ENCODE results near the gene P3H2.

- TF ChIP-seq USF2 (IDR thresholded peaks at IDR 0.05; ENCODE audit: low read depth, low read length) (no peak), SMC3 (IDR thresholded peaks at IDR 0.05; ENCODE audit: low read depth, low read length) (peak; percentile 83), CTCF (conservative IDR thresholded peaks at IDR 0.05; ENCODE audit: low read depth, low read length) (peak; percentile 78), RCOR1 (IDR thresholded peaks at IDR 0.05; ENCODE audit: insufficient replicate concordance, low read length) (no peak), MXI1 (IDR thresholded peaks at IDR 0.05; ENCODE audit: borderline replicate concordance, low read depth, low read length) (no peak), RAD21 (IDR thresholded peaks at IDR 0.05; ENCODE audit: low read length) (peak; percentile 87), RFX5 (IDR thresholded peaks at IDR 0.05; ENCODE audit: low read depth, low read length) (no peak), CEBPB (IDR thresholded peaks at IDR 0.05; ENCODE audit: low read depth, low read length) (no peak), POLR2A (IDR thresholded peaks at IDR 0.05; ENCODE audit: low read depth, low read length) (no peak), FOS (IDR thresholded peaks at IDR 0.05; ENCODE audit: low read depth, low read length) (no peak), BHLHE40 (IDR thresholded peaks at IDR 0.05; ENCODE audit: low read depth, low read length) (no peak)
- TF ChIP-seq, protein P1, sequence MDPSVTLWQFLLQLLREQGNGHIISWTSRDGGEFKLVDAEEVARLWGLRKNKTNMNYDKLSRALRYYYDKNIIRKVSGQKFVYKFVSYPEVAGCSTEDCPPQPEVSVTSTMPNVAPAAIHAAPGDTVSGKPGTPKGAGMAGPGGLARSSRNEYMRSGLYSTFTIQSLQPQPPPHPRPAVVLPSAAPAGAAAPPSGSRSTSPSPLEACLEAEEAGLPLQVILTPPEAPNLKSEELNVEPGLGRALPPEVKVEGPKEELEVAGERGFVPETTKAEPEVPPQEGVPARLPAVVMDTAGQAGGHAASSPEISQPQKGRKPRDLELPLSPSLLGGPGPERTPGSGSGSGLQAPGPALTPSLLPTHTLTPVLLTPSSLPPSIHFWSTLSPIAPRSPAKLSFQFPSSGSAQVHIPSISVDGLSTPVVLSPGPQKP (IDR thresholded peaks at IDR 0.05; ENCODE audit: borderline replicate concordance, low read depth, low read length) = no peak
These were observed 172.6 kb downstream of the P3H2 start for GRCh38 chr3:189947948-189948723.

Measured in IMR-90 (cell line).